Epidermal melanocyte (primary cell): ENCODE measurements around the gene ZNF593OS.

Experiments
- DNase-seq: peaks from one replicate; pipeline ENCODE4 v3.0.0; 2011; ENCODE audit warnings: low spot score; ENCODE audit not compliant: insufficient read length

ZNF593OS gene

DNA sequence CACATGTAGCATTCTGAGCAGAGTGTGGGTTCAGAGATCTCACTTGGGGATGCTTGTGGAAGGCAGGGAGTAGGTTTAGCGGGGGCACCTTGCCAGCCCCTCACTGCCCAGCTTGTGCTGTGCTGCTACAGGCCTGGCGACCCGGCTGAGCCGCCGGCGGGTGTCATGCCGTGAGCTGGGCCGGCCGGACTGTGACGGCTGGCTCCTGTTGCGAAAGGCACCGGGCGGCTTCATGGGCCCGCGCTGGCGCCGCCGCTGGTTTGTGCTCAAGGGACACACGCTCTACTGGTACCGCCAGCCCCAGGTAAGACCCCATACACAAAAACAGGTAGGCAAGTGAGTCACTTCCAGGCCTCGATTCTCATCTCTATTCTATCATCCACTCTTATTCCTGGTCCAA lies 13.3 kb upstream of the ZNF593OS start:
- DNase-seq: no peak

DNA sequence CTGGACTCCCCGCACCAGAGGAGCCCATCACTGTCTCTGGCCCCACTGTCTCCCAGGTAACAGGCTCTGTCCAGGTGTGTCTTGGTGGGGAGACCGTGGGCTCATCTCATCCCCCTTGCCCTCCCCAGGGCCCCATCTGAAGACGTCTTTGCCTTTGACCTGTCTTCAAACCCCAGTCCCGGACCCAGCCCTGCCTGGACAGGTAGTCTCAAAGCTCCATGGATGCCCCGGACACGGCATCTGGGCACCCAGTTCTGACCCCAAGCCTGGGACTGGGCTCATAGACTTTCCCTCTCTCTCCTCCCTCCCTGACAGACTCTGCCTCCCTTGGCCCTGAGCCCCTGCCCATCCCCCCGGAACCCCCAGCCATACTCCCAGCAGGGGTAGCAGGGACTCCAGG lies 12.5 kb upstream of the ZNF593OS start:
- DNase-seq: no peak

DNA sequence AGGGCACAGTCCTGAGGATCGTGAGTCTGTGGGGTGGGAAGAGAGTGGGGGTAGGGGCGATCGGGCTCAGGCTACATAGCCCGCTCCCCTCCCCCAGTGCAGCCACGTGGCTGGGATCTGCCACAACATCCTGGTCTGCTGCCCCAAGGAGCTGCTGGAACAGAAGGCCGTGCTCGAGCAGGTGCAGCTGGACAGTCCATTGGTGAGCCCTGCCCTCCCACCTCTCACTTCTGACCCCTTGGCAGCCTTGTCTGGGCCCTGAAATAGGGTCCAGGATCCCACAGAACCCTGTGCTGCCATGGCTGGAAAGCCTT lies 10.7 kb upstream of the ZNF593OS start:
- no peak for DNase-seq

DNA sequence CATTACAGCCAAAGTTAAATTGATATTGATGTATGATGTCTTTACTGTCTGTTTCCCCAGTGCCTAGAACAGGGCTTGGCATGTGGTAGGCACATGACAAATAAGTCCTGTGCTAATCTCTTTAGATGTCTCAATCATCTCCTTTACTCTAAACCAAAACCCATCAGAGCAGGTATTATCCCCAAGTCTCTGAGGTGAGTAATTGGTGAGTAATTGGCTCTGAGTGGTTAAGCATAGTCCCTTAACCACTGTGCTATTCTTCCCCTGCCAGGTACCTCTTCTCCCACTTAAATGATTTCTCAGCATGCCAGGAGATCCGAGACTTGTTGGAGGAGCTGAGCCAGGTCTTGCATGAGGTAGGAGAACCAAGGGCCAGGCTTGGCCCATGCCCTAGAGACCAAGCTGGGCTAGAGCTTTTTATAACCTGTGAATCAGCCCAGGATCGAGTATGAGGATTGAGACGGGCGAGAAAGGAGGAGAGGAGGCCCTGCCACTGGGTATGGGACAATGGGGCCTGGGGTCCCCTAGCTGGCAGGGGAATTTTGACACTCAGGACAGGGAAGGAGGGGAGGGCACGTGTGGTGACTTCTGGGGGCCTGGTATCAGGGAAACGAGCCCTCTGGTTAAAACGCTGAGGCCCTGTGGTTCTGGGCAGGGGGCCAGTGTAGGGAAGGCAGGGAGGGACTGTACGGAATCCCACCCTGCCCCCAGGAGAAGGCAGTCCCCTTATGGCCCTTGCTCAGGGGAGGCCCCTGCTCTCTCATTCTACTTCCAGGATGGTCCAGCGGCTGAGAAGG lies 10.2 kb upstream of the ZNF593OS start:
- DNase-seq: no peak

DNA sequence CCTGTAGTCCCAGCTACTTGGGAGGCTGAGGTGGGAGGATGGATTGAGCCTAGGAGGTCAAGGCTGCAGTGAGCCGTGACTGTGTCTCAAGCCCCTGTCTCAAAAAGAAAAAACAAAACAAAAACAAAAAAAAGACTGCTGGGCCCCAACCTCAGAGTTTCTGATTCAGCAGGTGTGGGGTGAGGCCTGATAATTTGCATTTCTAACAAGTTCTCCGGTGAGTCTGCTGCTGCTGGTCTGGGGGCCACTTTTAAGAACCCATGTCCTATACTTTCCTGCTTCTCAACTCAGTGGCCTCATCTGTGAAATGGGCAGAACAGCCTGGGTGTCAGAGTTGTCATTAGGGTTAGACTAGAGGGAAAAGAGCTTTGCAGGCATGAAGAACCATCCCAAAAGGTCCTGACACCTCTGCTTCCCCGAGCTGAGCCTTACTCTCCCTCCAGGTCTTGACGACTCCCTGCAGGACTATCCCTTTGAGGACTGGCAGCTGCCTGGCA lies 8.4 kb upstream of the ZNF593OS start:
- no peak for DNase-seq

DNA sequence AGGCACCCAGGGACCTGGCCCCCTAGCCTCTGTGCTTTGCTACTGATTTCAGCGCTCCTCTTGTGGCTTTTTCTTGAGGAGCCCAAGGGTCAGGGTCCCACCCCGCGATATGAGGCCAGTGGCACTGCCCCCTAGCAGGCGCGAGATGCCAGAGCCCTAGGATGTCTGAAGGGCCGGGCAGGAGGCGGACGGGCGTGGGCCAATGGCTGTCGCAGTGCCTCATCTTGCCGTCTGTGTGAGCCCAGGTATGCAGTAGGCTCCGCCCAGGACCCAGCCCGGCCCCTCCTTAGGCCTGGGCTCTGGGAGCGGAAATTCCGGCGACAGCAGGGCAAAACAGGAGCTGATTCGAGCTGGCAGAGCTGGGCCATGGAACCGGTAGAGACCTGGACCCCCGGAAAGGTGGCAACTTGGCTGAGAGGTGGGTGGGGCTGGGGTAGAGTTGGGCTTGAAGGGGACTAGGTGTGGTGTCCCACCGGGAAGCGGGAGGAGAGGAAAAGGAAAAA lies 5.6 kb upstream of the ZNF593OS start, which contains the start of gene CNKSR1:
Gene CNKSR1 (plus strand): TSS at position 310 of the 503 bp plus-strand sequence. CDS start 57 bp downstream, at position 367.
- no peak for DNase-seq

DNA sequence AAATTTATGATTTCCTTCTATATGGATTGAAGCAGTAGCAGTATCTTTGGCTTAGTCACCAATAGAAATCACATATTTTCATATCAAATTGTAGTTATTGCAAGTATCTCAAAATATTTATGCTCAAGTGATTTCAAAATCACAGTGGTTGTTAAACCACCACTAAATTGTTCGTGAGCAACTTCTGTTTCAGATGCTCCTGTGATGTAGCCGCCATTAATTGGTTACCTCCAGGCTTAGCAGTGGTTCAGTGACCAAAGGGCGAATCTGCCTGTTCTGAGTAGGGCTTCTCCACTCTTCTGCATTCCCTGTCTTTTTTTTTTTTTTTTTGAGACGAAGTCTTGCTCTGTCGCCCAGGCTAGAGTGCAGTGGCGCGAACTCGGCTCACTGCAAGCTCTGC lies 3.7 kb upstream of the ZNF593OS start:
- no peak for DNase-seq

DNA sequence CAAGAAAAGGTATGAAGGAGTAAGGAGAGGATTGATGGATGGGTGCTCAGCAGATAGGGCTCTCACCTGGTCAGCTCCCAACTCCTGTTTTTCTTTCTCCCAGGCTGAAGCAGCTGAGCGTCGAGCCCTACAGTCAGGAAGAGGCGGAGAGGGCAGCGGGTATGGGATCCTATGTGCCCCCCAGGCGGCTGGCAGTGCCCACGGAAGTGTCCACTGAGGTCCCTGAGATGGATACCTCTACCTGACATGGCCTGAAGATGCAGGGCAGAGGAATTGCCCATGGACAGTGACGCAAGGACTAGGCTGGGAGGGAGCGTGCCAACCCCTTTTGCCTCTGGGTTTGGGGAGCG lies 1.2 kb downstream of the ZNF593OS start:
- DNase-seq: no peak

DNA sequence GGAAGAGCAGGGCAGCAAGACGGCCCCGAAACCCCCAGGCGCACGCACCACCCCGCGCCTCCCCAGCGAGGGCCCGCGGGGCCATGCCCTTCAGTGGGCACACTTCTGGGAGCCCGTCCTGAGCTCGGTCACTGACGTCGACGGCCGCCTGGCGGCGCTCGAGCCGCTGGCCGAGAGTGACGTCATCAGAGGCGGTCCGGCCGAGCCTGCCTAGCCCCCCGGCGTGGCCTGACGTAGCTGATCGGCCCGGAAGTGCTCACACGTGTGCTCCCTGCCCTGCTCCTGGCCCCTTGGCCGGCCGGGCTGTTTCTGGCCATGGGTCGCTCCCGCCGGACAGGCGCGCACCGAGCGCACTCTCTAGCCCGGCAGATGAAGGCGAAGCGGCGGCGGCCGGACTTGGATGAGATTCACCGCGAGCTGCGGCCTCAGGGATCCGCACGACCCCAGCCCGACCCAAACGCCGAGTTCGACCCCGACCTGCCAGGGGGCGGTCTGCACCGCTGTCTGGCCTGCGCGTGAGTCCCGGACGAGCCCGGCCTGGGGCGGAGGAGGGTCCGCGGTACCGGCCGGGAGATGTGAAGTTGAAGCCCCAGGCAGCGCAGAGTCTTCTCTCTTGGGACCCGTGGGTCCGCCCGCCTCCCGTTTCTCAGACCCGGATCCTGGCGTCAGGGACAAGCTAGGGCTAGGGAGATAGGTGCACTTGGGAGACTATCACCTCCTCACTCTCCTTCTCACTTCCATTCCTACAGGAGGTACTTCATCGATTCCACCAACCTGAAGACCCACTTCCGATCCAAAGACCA lies 1.8 kb downstream of the ZNF593OS start, which contains the start of gene ZNF593:
Gene ZNF593 (plus strand): TSS at position 240 of the 803 bp plus-strand sequence. CDS start 76 bp downstream, at position 316.
- peak; percentile 99 for DNase-seq

DNA sequence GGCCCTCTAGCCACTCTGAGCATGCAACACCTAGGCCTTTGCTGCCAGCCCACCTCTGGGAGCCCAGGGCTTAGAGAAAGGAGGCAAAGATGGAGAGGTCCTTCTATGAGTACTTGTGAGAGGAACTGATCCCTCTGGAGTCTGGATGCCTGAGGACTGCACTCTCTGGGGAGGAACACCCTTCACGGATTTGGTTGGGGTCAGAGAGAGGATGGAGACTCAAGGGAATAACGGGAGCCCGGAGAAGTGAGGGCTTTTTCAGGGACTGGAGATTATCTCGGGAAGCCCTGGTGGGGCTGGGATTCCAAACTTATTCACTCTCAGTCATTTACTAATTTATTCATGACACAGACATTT lies 2.5 kb downstream of the ZNF593OS start:
- DNase-seq: peak; percentile 14

DNA sequence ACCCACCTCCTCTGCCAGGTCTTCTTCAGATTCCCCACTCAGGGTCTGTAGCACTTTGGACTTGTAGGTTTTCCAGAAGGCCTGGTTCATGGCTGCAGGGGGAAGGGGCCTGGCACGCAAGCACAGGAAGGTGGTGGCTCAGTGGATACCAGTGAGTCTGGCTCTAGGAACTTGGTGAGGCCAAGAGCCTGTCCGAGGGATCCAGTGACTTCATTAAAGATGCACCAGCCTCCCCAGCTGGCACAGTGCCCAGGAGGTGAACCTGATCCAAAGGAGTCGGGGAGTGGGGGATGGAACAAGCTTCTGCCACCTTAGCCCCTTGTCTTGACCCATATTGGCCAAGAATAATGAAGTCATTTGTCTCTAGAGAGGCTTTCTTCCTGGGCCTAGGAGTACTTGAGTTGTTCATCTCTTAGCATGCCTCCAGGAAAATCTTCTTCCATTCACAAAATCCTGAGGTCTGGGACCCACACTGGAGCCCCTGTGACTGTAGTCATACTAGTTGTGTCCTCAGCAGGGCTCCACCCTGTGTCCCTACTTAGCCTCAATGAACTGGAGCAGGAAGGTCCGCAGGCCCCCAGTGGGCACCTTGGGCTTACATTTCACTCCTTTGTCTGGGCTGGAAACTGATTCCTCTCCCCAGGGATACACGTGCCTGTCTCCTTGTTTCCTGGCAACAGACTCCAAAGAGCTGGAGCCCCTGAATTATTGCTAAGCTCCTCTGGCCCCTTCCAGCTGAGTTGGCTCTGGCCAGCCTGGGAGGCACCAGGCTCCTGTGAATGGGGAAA lies 3.0 kb downstream of the ZNF593OS start, which contains the start of gene C1orf232:
Gene C1orf232 (minus strand): TSS at position 554 of the 788 bp plus-strand sequence. CDS start 464 bp downstream, at position 90.
- DNase-seq: peak; percentile 14

DNA sequence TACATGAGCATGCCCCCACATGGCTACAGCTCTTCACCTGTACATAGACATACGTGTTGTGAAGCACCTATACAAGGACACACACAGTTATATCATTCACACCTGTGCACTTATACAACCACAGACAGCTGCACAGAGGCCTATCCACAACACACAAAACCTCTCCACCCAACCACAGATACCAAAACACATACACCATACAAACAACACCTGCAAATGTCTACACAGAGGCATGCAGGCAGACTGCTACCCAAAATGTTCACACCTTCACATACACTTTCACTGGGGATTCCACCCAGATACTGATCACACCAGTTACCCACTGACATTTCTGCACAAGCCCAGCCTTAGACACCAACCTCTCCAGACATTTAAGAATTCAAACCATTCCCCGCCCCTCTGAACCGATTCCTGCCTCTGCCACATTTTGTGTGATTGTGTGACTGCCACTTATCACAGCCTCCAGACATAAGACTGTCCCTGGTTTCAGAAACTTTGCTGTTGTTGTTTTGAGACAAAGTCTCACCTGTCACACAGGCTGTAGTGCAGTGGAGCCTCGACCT lies 4.8 kb downstream of the ZNF593OS start:
- peak; percentile 5 for DNase-seq

DNA sequence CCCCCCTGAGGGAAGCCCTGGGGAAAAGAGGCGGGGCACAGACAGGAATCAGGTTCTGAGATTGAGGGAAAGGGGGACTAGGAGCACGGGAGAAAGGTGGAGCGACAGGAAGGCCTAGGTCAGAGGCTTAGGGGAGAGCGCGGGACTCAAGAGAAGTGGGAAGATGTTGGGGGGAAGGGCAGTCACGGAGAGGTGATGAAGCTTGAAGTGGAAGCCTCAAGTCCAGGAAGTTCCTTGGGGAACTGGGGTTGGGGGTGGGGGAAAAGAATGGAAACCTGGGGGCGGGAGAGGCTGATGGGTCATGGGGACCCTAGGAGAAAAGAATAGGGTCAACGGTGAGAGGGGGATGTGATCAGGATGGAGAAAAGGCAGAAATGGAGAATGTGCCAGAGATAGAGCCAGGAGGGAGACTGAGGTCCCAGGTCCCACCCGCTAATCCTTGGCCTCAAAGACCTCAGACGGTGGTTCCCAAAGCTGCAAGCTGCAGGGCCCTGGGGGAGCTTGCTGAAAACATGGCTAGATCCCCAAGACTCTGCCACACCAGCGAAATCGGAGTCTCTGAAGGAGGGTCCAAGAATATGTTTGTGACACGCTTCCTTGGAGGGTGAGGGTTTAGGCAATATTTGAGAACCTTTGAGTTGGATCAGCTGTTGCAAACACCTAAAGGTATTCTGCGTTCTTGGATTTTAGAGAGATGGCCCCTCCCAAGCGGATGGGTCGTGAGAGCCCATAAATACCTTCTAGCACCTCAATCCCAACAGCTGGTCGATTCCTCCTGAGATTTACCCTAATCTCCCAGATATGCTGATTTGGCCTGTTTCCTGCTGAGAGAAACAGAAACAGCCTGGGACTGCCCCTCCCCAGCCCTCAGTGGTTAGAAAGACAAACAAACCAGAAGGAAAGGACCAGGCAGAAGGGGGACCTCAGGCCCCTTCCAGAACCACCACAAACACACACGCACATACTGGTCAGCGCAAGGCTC lies 6.5 kb downstream of the ZNF593OS start:
- DNase-seq: peak; percentile 5

DNA sequence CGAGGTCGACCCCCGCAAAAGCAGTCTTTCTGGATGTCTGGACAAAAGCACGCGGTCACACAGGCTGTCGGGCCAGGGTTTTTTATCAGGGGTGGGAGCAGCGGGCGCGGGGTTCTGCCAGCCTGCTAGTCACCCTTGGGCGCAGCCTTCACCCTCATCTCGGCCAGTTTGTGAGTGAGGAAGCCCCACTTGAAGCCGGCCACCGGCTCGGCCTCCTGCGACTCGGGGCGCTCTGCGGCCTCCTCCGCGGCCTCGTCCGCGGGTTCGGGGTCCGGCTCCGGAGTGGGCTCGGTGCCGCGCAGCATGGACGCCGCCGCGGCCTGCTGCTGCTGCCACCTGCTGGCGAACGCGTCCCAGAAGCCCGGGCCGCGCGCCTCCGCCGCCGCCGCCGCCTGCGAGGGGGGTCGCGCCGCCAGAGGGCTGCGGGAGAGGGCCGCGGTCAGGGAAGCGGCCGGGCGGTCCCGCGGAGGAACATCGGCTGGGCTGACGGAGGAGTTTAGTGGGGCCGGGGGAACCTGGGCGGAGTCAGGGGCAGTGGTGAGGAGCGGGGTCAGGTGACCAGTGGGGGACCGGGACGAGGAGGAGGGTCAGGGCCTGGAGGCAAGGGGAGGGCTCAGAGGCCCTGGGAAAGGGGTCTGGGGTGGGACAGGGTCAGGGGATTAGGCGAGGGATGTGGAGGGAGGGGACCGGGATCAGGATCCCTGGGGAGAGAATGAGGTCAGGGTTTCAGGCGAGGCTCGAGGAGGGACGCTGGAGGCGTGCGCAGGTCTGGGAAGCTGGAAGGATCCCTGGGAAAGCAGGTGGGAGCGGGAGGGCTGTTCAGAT lies 7.4 kb downstream of the ZNF593OS start:
- DNase-seq: peak; percentile 49

DNA sequence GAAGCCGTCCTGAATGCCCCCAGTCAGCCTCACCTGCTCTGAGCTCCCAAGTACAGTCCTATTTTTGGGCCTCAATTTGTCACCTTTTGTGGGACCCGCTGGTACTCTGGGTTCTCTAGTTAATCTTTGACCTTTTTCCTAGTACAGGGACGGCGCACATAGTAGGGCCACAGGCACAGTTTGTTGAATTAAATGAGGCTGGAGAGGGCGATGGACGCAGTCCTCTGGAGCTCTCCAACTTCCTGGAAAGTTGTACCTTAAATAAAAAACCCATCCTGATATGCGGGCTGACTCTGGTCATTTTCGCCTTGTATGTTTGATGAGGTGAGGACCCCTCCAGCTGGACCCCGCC lies 8.0 kb downstream of the ZNF593OS start:
- DNase-seq: peak; percentile 14

DNA sequence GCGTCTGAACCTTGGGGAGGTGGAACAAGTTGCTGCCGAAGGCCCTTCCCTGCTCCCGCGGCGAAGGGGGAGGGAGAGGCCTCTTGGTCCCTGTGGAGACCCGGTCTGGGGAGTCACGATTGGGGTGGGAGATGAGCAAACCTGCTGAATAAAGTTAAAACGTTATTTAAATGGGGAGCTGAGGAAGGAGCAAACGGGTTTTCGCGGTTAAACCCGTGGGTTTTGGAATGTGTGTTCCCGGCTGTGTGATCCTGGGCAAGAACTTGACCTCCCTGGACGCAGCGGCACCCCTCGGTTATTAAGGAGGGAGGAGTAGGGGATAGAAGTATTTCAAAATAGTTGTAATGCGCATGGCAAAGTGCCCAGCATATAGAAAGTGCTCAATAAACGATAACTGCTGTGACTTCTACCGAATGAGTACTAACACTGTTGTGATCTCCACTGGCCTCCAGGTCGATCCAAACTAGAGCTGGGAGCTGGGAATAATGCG lies 9.4 kb downstream of the ZNF593OS start:
- DNase-seq: peak; percentile 20

DNA sequence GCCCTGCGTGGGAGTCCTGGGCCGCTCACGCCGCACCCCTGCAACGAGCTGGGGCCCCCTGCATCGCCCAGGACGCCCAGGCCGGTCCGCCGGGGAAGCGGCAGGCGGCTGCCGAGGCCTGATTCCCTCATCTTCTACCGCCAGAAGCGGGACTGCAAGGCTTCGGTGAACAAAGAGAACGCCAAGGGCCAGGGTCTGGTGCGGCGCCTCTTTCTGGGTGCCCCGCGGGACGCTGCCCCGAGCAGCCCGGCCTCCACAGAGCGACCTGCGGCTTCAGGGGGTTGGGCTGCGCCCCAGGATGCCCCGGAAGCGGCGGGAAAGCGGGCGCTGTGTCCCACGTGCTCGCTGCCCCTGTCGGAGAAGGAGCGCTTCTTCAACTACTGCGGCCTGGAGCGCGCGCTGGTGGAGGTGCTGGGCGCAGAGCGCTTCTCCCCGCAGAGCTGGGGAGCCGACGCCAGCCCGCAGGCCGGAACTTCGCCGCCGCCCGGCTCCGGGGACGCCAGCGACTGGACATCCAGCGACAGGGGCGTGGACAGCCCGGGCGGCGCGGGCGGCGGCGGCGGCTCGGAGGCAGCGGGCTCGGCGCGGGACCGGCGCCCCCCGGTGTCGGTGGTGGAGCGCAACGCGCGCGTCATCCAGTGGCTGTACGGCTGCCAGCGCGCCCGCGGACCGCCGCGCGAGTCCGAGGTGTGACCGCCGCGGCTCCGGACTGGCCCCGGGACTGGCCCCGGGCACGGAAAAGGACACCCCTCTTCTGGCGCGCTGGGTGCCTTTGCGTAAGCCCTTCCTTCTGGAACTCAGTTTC lies 10.0 kb downstream of the ZNF593OS start:
- peak; percentile 42 for DNase-seq
